Left ventricle myocardium inferior (tissue), 1 donor: ENCODE measurements around the gene TOM1L2. TPM values are rescaled to one million over a fixed set of nuclear protein-coding genes. Genes with fewer than 3 reads are reported as not detected.
"Not testable (repeated sequence)": the region's sequence is repeated elsewhere in the genome, so short reads cannot be mapped to it uniquely, and the experiment has no call there.

ENCODE experiments used
- DNase-seq: peaks from one replicate; pipeline ENCODE4 v3.0.0-alpha.2; 2020
- H3K27ac ChIP-seq: fragments of 200-600 bp; replicated peaks from 2 replicates; pipeline ENCODE4 v1.8.0; 2021
- H3K27me3 ChIP-seq: fragments of 200-600 bp; 2 replicates; pipeline ENCODE4 v1.8.0; 2021; ENCODE audit warnings: low read depth
- H3K36me3 ChIP-seq: fragments of 200-600 bp; 2 replicates; pipeline ENCODE4 v1.8.0; 2021
- H3K4me1 ChIP-seq: fragments of 200-600 bp; 2 replicates; pipeline ENCODE4 v1.8.0; 2021
- H3K4me3 ChIP-seq: fragments of 200-600 bp; 2 replicates; pipeline ENCODE4 v1.8.0; 2021; ENCODE audit warnings: mild to moderate bottlenecking, moderate library complexity
- H3K9me3 ChIP-seq: fragments of 200-600 bp; replicated peaks from 2 replicates; pipeline ENCODE4 v1.8.0; 2021
- CTCF ChIP-seq: fragments of 200-600 bp; IDR thresholded peaks from 2 replicates; pipeline ENCODE4 v1.8.0; 2021; ENCODE audit warnings: antibody characterized with exemption, mild to moderate bottlenecking, borderline replicate concordance
- intact Hi-C: fragments of 100-400 bp; cut with micrococcal nuclease; formaldehyde crosslinking; loops from one replicate; pipeline ENCODE4 v1.11.0; 2022
- total RNA-seq: library from RNA; stranded (reverse); fragmentation: NEBNext Ultra II Directional; extraction: Animal tissue kit (Norgen Biotek cat#: 25700); gene quantifications from one replicate; pipeline ENCODE4 v1.2.1, GENCODE V29; 2021
- donor health status: DM: no; HTN: yes; CAD: no; lungs with severe emphysema.

TOM1L2 gene
- total RNA-seq, 1 donor from 2014 or later: 284 TPM

- Histone ChIP-seq H3K9me3 (no peaks in the 10 kb centered on the region), H3K4me3 (no peak overlapping the region), H3K27me3 (no peaks in the 10 kb centered on the region), H3K27ac (peak overlapping the region; percentile 41), H3K36me3 (no peaks in the 10 kb centered on the region), H3K4me1 (peaks cover 53% of the 10 kb centered on the region)
- intact Hi-C loops: no loop called here
- no peak for TF ChIP-seq CTCF
- DNase-seq: peak; percentile 42
These were observed 58.4 kb downstream of the TOM1L2 start for GRCh38 chr17:17913695-17914332.

- H3K9me3 ChIP-seq, H3K4me3 ChIP-seq, H3K27me3 ChIP-seq, H3K27ac ChIP-seq, intact Hi-C loops, H3K36me3 ChIP-seq, DNase-seq: not testable (repeated sequence)
- peaks cover 49% of the 10 kb centered on the region for H3K4me1 ChIP-seq
These were observed 59.9 kb downstream of the TOM1L2 start for GRCh38 chr17:17912336-17912735.

GRCh38 chr17:17911001-17911613 is 61.1 kb downstream of the TOM1L2 start:
- H3K27me3 ChIP-seq: no peaks in the 10 kb centered on the region
- no peak for DNase-seq
- peaks cover 60% of the 10 kb centered on the region for H3K4me1 ChIP-seq
- H3K36me3 ChIP-seq: peaks cover 11% of the 10 kb centered on the region
- intact Hi-C loops: no loop called here
- no peak overlapping the region for H3K4me3 ChIP-seq
- H3K9me3 ChIP-seq: no peaks in the 10 kb centered on the region
- peak overlapping the region; percentile 62 for H3K27ac ChIP-seq
- no peak for TF ChIP-seq CTCF

GRCh38 chr17:17910060-17910459 is 62.1 kb downstream of the TOM1L2 start:
- Histone ChIP-seq H3K4me1 (peaks cover 60% of the 10 kb centered on the region), H3K4me3 (no peak overlapping the region), H3K36me3 (peaks cover 18% of the 10 kb centered on the region), H3K27me3 (no peaks in the 10 kb centered on the region), H3K27ac (peak overlapping the region; percentile 62), H3K9me3 (no peaks in the 10 kb centered on the region)
- TF ChIP-seq CTCF: no peak
- DNase-seq: no peak
- intact Hi-C loops: no loop called here

- DNase-seq: no peak
- H3K27ac ChIP-seq: no peak overlapping the region
These were observed 63.1 kb downstream of the TOM1L2 start for GRCh38 chr17:17909078-17909477.

More at GRCh38 chr17:17909078-17909477, 63.1 kb downstream of the TOM1L2 start:
- Histone ChIP-seq H3K36me3 (peaks cover 18% of the 10 kb centered on the region), H3K27me3 (no peaks in the 10 kb centered on the region), H3K4me1 (peaks cover 50% of the 10 kb centered on the region), H3K9me3 (no peaks in the 10 kb centered on the region), H3K4me3 (no peak overlapping the region)
- no peak for TF ChIP-seq CTCF
- intact Hi-C loops: no loop called here
